HG03097 (cell line): ENCODE data around the gene UVSSA.

ENCODE experiments used
- ATAC-seq: cut with Tn5 transposase; IDR thresholded peaks from one replicate; pipeline ENCODE4 v1.9.1; 2021; ENCODE audit not compliant: unreplicated experiment, low FRiP score

UVSSA gene, protein sequence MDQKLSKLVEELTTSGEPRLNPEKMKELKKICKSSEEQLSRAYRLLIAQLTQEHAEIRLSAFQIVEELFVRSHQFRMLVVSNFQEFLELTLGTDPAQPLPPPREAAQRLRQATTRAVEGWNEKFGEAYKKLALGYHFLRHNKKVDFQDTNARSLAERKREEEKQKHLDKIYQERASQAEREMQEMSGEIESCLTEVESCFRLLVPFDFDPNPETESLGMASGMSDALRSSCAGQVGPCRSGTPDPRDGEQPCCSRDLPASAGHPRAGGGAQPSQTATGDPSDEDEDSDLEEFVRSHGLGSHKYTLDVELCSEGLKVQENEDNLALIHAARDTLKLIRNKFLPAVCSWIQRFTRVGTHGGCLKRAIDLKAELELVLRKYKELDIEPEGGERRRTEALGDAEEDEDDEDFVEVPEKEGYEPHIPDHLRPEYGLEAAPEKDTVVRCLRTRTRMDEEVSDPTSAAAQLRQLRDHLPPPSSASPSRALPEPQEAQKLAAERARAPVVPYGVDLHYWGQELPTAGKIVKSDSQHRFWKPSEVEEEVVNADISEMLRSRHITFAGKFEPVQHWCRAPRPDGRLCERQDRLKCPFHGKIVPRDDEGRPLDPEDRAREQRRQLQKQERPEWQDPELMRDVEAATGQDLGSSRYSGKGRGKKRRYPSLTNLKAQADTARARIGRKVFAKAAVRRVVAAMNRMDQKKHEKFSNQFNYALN

DNA sequence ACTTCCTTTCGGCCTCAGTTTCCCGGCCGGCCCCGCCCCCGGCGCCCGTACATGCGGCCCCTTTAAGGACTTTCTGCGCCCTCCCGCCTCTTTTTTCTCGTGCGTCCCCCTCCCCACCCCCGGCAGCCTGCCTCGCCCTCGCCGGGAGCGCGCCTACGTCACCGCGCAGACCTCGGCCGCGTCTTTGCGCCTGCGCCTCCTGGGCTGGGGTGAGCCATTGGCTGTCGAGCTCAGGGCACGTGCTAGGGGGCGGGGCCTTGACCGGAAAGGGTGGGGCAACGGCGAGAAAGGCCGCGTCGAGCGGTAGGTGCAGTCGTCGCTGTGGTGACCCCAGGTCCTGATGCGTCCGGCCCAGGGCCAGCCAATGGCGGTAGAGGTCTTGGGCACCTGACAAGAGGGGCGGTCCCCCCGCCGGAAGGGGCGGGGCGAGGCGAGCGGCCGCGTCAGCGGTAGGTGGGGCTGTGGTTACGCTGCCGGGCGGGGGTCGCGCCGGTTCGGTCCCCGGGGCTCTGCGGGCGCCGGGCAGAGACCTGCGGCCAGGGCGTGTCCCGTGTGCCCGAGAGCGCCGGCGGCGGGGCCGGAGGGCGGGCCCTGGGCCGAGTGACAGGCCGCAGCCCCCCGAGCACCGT lies at the start of gene UVSSA:
TSS of gene UVSSA (plus strand) at position 428 of the 629 bp plus-strand sequence. CDS start 884 bp downstream, outside the sequence.
- peak; percentile 90 for ATAC-seq

DNA sequence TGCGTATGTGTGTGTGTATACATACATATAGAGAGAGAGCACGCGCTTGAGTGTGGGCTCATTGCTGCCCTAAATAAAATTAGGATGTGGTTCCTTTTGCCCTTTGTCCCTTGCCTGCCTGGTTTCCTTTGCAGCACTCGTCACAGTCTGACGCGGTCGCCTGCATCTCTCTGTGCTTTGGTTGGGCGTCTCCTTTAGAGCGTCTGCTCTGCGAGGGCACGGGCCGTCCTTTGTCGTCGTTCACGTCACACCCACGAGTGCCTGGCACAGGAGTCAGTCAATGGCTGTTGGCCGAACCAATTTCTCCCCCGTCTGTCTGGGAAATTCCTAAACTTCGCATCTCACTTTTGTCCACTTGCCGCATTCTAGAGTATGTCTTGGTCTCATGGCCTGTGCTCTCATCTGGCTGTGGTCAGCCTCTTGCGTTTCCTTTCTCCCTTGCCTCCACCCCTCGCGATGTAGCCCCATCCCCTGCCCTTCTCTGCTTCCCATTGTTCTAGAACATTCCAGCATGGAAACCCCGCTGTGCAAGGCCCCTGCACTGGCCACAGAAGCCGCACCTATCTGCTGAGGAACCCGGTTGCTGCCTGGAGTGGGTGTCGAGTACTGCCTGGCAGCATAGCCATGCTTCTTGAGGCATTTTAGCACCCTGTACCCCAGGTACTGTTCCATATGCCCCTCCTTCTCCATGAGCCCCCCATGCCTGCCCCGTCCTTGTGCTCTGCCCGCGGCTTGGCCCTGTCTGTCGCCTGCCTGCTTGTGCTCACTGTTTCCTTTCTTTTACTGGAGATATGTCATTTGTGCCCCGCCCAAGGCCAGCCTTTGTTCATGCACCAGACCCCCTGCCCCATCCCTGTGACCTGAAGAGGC lies 49.3 kb upstream of the UVSSA start:
- no peak for ATAC-seq

GRCh38 chr4:1298461-1298860 lies 48.5 kb upstream of the UVSSA start:
- ATAC-seq, result no peak

DNA sequence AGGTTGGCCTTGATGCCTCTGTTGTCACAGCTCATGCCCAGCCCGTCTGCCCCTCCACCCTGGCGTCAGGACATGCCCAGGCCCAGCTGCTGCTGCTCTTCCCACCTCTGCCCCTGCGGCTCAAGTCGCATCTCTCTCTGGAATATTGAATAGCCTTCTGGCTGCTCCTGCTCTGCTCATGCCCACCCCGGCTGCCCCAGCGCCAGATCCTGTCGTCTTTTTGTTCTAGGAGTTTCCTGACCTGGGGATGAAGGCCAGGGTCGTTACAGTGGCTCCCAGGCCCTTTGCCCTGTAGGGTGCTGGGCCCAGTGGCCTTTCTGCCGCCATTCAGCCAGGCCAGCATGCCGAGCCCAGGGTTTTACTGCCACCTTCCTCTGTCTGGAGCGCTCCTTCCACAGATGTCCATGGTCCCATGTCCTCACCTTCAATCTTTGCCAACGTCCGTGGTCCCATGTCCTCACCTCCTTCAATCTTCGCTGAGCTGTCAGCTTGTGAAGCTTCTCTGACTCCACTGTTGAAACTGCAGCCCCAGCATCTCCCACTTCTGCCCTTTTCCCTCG lies 47.6 kb upstream of the UVSSA start:
- no peak for ATAC-seq

GRCh38 chr4:1300466-1301455 lies 46.2 kb upstream of the UVSSA start:
- ATAC-seq, result no peak

DNA sequence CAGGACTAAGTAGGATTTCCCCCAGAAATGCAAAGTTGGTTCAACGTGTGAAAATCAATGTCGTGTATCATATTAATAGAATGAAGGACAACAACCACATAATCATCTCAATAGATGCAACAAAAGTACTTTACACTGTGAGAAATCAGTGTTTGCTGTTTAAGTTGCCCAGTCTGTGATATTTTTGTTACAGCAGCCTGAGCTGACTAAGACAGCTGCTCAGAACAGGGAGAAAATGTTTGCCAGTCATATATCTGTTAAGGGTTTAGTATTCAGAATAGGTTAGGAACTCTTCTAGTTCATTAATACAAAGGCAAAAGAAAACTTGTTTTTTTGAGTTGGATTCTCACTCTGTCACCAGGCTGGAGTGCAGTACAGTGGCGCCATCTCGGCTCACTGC lies 44.8 kb upstream of the UVSSA start:
- ATAC-seq, result no peak

- no peak for ATAC-seq
Observed at GRCh38 chr4:1305261-1305711, 41.7 kb upstream of the UVSSA start.

DNA sequence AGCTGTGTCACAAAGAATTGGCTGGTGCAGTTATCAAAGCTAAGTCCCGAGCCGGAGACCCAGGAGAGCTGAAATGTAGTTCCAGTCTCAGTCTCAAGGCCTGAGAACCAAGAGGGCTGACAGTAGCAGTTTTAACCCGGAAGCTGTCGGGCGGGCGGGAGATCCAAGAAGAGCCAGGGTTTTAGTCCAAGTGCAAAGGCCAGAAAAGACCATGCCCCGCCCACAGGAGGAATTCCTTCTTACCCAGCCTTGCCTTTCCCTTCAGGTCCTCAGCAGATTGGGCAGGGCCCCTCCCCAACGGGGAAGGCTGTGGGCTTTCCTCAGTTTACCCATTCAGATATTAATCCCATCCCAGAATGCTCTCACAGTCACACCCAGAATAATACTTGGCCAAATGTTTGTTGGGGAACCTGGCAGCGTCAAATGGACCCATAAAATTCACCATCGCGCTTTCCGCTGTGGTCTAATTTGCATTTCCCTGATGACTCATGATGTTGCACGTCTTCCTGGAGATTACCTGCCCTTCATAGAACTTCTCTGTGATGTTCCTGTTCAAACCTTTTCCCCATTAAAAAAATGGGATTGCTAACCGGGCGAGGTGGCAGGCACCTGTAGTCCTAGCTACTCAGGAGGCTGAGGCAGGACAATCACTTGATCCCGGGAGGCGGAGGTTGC lies 41.1 kb upstream of the UVSSA start:
- ATAC-seq, result no peak

DNA sequence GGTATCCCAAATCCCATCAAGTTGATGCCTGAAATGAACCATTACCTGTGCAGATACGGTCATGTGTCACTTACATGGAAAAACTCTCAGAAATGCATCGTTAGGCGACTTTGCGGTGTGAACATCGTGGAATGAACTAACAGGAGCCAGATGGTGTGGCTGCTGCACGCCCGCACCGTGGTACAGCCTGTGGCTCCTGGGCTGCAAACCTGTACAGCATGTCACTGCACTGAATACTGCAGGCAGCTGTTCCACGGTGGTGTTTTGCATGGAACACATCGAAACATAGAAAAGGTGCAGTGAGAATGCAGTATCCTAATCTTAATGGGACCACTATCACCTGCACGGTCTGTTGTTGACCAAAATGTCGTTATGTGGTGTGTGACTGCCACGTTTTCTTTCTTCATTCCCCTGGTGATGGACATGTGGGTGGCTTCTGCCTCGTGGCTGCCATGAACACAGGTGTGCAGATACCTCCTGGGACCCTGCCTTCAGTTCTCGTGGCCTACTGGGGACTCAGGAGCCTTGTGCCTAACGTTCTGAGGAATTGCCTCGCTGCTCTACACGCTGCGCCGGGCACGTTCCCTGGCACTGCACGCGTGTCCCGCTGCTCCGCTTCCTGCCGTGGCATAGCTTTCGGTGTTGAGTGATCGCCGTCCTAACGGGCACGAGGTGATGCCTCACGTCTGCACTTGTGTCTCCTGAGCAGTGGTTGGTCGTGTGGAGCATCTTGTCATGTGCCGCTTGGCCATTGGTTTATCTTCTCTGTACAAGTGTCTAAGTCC lies 38.9 kb upstream of the UVSSA start:
- no peak for ATAC-seq

DNA sequence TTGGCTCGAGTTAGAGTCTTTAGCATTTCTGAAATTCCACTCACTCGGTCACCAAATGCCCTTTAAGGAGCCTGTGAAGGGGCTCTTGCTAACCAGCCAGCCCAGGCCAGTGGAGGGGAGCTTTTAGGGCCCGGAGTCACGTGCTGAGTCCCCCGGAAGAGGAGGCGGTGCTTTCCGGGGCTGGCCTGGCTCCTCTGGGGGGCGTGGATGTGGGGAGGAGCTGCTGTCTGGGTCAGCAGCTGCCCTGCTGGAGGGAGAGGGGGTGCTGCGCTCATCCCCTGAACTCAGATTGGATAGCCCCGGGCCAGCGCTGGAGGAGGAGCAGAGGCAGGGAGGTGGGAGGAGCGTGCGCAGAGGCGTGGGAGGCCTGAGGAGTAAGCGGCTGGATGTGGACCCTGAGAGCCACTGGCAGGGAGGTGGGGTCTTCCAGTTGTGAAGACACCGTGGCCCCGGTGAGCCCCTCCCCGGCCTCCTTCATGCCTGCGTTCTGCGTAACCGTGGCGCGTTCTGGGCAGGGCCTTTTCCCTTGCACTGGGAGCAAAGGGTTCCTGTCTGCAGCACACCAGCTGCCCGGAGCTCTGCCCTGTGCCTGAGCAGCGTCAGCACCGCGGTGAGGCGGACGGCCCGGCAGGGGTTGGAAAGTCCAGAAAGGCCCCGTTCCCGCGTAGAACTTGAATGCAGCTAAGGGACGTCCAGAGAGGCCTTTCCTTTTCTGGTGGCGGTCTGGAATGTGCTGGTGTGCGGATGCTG lies 37.6 kb upstream of the UVSSA start:
- peak; percentile 82 for ATAC-seq

- no peak for ATAC-seq
Observed at GRCh38 chr4:1310031-1310795, 36.8 kb upstream of the UVSSA start.

GRCh38 chr4:1310796-1311631 lies 36.0 kb upstream of the UVSSA start:
- no peak for ATAC-seq

GRCh38 chr4:1312821-1313640 lies 34.0 kb upstream of the UVSSA start:
- no peak for ATAC-seq

DNA sequence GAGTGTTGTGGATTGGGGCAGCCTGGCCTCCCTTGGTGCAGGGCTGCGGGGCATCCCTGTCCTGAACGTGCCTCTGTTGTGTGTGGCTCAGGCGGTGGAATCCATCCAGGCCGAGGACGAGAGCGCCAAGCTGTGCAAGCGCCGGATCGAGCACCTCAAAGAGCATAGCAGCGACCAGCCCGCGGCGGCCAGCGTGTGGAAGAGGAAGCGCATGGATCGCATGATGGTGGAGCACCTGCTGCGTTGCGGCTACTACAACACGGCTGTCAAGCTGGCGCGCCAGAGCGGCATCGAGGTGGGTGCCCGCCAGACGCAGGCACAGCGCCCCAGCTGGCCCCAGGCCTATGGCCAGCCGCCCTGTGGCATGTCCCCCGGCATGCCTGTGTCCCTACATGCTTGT lies 31.7 kb upstream of the UVSSA start:
- no peak for ATAC-seq
